GM19240 (cell line): ENCODE data around the gene INHA.

Source experiments
- DNase-seq: peaks from one replicate; pipeline ENCODE4 v3.0.0; 2011; ENCODE audit warnings: low spot score; ENCODE audit not compliant: insufficient read length

The INHA gene

DNA sequence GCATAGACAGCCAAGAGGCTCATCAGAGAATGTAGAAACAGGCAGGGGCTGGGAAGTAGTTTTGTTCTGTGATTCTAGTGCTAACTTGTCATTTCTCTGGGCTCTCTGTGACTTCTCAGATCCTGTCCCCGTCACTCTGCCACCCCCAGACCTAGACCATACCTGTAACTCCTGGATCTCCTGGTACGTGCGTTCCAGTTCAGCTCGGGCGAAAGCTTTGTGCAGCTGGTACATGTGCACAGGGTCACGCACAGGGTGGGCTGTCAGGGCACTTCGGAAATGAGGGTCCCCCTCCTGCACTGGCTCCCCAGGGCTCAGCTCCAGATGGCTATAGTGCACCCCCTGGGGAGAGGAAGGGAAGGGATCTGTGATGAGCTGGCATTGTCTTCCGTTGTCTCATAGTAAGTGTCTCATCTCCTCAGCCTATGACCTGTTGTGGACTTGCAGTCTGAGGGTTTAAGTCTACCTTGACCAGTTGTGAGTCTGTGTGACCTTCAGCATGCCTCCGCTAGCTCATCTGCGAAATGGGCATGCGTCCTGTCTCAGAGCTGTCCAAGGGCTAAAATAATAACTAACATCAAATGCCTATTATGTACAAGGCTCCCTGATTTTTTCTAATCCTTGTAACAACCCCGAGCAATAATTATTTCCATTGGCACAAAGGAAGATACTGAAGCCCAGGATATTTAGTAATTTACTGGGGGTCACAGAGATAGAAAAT lies 31.2 kb upstream of the INHA start:
- no peak for DNase-seq

DNA sequence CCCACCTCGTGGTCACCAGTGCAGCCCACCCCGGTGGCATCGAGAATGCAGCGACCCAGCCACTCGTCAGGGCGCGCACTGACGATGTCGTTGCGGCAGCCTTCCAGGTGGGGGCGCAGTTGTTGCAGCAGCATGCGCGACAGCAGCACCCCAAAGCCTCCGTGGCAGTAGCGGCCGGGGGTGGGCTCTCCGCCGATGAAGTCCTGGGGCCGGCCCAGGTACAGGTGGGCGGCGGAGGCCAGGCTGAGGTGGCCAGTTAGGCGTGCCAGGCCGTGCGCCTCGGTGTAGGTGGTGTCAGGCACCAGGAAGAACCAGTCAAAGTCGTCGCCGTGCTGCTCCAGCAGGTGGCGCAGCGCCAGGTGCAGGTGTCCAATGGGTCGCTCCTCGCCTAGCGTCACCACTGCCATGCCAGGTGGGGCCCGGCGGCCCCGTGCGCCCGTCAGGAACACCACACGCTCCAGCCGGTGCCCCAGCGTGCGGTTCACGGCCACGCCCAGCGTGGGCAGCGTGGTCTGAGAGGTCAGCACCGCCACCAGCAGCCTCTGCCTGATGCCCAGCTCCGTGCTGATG lies 30.4 kb upstream of the INHA start:
- DNase-seq = peak; percentile 95

DNA sequence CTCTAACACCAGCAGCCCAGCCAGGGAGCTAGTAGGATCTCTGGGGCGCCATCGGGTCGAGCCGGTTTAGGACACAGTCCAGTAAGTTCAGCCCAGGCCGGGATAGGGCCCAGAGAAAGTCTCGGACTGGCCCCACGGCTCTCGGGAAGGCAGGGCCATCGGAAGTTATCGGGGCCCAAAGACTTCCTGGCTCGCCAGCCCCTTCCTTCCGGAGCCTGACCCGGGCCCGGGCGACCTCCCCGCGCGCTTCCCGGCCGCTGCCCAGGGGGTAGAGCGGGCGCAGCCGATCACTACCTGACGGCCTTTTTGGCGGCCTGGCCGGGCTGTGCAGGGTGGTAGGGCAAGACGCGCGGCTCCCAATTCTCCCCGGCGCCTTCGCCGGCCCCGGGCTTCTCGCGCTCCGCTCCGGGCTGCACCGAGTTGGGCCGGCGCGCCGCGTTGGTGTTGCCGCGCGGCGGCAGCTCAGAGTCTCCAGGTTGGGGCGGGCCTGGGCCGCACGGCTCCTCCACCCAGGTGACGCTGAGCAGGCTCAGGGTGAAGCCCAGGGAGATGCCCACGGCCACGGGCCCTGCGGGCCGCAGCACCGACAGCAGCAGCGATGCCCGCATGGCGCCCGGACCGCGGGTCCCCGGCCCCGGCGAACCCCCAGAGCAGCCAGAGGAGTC lies 29.0 kb upstream of the INHA start:
- no peak for DNase-seq

- DNase-seq = peak; percentile 98
Measured at GRCh38 chr2:219543596-219544358, 28.3 kb upstream of the INHA start, which contains the start of the genes CHPF and TMEM198. Gene CHPF (minus strand): TSS chr2:219543809. CDS start chr2:219543538, 271 bp downstream. Gene TMEM198 (plus strand): TSS chr2:219544028. CDS start chr2:219544728, 700 bp downstream.

DNA sequence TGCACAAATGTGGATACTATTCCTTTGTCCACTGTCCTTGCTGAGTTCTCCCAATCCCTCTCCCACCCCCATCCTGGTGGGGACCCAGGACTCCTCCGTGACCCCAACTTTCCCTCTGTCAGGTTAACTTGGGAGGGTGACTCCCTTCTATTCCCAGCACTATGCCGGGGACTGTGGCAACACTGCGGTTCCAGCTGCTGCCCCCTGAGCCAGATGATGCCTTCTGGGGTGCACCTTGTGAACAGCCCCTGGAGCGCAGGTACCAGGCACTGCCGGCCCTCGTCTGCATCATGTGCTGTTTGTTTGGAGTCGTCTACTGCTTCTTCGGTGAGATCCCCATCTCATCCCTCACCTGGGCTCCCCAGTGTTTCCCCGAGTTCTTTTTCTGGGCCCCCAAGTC lies 27.5 kb upstream of the INHA start:
- no peak for DNase-seq

- DNase-seq = no peak
Measured at GRCh38 chr2:219545295-219545942, 26.7 kb upstream of the INHA start.

DNA sequence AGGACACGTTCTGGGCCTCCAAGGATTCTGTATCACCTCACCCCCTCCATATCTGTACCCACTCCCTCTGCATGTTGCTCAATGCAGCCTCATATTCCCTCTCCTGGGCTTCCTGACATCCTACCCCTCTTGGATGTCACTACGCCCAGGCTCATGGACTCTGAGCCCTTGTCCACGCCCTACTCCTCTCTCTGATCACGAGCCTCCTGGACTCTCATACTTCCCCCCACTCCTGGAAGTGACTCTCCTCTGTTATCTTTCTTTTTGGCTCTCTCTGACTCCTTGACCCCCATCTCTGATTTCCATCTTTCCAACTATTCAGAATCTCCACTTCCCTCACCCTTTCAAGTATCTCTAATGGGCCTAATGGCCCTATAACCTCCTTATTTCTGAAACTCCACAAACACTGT lies 26.2 kb upstream of the INHA start:
- no peak for DNase-seq

GRCh38 chr2:219547621-219548020 lies 24.5 kb upstream of the INHA start:
- DNase-seq = no peak

- DNase-seq = no peak
Measured at GRCh38 chr2:219548990-219549389, 23.1 kb upstream of the INHA start.

GRCh38 chr2:219549619-219550018 lies 22.5 kb upstream of the INHA start:
- no peak for DNase-seq

DNA sequence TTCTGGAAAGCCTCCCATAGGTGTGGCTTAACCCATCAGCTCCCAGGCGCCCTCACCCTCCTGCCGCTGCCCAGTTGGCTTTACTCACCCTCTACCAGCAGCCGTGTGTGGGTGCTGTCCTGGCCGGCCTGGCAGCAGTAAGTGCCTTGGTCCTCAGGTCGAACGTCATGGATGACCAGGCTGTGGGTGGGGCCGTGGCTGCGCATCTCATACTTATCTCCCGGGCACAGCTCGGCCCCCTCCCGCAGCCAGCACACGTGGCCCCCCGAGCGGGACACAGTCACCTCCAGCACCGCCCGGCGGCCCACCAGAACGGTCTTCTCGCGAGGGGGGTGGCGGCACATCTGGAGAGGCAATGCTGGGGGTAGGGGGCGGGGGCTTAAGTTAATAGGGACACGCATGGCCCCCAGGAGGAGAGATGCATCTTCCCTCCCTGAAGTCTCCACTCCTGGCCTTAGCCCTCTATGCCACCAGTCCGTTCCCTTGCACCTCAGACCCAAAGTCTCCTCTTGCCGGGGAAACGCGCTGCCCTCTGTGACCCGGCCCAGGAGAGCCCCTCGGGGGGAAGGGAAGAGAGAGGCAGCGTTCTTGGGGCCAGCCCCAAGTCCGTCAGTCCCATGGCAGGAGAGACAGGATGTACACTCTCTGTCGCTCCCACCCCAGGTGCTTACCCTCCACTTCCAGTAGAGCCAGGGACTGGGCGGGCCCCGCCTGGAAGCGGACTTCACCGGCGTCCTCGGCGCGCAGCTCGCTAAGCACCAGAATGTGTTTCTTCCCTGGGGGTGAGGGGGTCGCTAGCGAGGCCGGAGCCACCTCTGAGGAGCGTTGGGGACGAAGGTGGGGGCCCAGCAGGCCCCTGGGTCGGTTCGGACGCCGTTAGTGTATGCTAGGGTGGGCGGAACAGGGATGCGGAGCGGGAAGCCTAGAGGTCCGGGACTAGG lies 20.4 kb upstream of the INHA start:
- DNase-seq = no peak

- DNase-seq = peak; percentile 69
Measured at GRCh38 chr2:219552382-219553167, 19.5 kb upstream of the INHA start.

GRCh38 chr2:219553168-219553417 lies 19.0 kb upstream of the INHA start:
- no peak for DNase-seq

GRCh38 chr2:219553463-219553963 lies 18.6 kb upstream of the INHA start:
- no peak for DNase-seq

GRCh38 chr2:219554350-219554749 lies 17.8 kb upstream of the INHA start:
- DNase-seq = no peak

- no peak for DNase-seq
Measured at GRCh38 chr2:219555956-219556355, 16.2 kb upstream of the INHA start.

- no peak for DNase-seq
Measured at GRCh38 chr2:219556413-219556812, 15.7 kb upstream of the INHA start.

GRCh38 chr2:219557320-219557719 lies 14.8 kb upstream of the INHA start:
- DNase-seq = no peak
